GM19239 (cell line): Measurements from ENCODE around the gene DMAC2L.
A peak's percentile ranks its signal among the peaks of the same experiment; 100 is the strongest.
"Not testable (repeated sequence)": the region's sequence is repeated elsewhere in the genome, so short reads cannot be mapped to it uniquely, and the experiment has no call there.

Experiments used
- DNase-seq: peaks from one replicate; pipeline ENCODE4 v3.0.0; 2011; ENCODE audit warnings: low spot score; ENCODE audit not compliant: insufficient read length
- FAIRE-seq: peaks from 2 replicates; lab custom pipeline; 2011; peaks lifted over from hg19 to GRCh38; lab: Jason Lieb, UNC

DMAC2L gene

DNA sequence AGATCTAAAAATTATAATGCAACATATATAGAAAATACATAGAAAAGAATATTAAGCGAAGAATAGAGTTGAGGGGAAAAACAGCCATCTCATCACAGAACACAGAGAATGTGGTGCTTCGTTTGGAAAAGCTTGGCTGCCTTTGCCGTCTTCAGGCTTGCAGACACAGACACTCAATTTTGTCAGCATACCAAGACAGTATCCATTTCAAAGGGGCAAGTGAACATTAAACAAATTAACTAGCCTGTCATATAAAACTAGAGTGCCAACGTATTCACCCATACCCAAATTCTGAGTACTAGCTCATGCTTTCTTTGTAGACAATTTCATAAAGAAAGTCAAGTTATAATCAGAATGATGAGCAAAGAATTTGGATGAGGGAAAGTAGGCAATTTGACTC, 40.5 kb downstream of the DMAC2L start:
- no peak for DNase-seq
- no peak for FAIRE-seq

GRCh38 chr14:50353126-50353525, 41.0 kb downstream of the DMAC2L start:
- no peak for DNase-seq
- no peak for FAIRE-seq

- DNase-seq (no peak), FAIRE-seq (peak; percentile 66)
Measured at GRCh38 chr14:50354527-50354926, 42.4 kb downstream of the DMAC2L start.

GRCh38 chr14:50355692-50356091, 43.6 kb downstream of the DMAC2L start:
- DNase-seq (no peak), FAIRE-seq (no peak)

GRCh38 chr14:50356283-50356682, 44.2 kb downstream of the DMAC2L start:
- not testable (repeated sequence) for DNase-seq, FAIRE-seq

DNA sequence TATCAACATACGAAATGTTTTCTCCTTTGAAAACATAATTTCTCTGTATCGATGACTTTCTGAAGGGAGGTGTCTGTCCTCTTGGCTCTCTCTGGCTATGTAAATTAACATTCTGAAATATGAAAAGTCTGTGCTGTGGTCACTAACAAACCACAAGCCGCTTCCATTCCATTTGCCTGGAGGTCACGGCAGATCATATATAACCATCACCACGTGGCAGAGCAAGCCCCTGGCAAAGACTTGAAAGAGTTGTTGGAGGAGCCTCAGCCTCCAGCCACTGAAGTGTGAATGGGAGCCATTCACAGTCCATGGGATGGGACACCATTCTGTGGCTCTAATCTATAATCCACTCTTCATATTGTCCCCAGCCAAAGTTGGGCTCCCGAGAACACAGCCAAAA, 45.0 kb downstream of the DMAC2L start:
- DNase-seq (no peak), FAIRE-seq (no peak)

DNA sequence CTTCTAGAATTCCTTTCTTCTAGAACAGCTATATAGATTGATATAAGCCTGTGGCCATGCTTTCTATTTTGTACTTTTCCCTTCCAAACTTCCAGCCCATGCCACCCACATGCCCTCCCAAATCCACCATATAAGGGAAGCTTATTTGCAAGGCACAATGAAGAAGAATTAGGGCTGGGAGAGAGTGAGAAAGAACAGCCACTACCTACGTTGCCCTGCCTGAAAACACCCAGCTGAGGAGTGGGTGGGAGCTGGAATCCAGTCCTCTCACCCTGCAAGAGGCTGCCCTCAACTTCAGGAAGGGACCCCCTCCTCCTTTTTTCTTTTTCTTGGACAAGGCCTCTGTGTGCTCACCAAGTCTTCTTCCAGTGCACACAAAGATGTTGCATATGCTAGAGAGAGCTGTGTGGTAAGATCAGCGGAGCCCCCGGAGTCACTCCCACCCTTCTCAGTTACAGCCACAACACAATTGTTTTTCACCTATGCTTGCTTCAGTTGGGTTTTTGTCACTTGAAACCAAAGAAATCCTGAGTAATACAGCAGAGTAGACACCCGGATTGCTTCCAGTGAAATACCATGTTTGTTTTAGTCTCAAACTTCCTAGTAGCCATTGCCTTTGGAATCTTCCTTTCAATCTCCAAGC, 45.8 kb downstream of the DMAC2L start:
- DNase-seq, result no peak
- FAIRE-seq, result no peak

- FAIRE-seq (no peak), DNase-seq (no peak)
Measured at GRCh38 chr14:50359631-50360030, 47.5 kb downstream of the DMAC2L start.

- FAIRE-seq (no peak), DNase-seq (no peak)
Measured at GRCh38 chr14:50360093-50360492, 48.0 kb downstream of the DMAC2L start.

- DNase-seq (no peak), FAIRE-seq (no peak)
Measured at GRCh38 chr14:50360851-50361250, 48.7 kb downstream of the DMAC2L start.

- not testable (repeated sequence) for FAIRE-seq, DNase-seq
Measured at GRCh38 chr14:50361473-50362403, 49.6 kb downstream of the DMAC2L start.

DNA sequence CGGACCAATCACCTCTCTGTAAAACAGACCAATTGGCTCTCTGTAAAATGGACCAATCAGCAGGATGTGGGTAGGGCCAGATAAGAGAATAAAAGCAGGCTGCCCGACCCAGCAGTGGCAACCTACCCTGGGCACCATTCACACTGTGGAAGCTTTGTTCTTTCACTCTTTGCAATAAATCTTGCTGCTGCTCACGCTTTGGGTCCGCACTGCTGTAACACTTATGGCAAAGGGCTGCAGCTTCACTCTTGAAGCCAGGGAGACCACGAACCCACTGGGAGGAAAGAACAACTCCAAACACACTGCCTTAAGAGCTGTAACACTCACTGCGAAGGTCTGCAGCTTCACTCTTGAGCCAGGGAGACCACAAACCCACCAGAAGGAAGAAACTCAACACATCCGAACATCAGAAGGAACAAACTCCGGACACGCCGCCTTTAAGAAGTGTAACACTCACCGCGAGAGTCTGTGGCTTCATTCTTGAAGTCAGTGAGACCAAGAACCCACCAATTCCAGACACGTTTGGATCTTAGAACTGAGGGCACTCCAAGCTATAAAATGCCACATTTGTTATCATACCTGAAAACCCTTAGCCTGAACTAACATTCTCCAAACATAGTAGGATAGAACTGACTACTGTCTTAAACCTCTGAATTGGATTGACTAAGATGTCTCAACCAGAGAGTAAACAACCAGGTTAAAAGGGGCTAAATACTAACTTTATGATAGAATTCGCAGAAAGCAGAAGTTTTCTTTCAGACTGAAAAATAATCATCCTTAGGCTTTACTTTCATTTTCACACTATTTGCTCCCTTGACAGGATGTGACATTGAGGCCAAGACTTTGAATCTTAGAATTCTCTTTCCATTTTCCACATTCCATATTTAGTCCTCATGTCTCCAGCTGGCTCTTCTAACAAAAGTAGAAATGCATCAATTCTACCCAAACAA, 50.9 kb downstream of the DMAC2L start:
- peak; percentile 40 for FAIRE-seq

GRCh38 chr14:50363714-50364111, 51.6 kb downstream of the DMAC2L start:
- DNase-seq (peak; percentile 70), FAIRE-seq (peak; percentile 97)

More for the DNA sequence above, 50.9 kb downstream of the DMAC2L start:
- DNase-seq, result no peak

DNA sequence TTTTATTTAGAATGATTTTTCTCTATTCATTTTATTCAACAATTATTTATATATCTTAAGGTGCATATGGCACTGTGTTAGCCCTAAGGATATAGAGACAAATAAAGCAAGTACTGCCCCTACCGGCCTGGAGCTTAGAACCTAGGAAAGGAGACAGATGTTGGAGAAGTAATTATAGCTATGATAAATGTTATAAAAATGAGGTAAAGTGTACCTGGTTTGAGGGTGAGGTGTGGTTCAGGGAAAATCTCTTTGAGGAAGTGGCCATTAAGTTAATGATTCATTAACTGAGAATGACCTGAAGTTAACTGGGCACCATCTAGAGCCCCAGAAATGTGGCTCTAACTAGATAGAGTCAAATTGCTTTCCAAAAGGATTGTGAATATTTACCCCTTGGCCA, 52.7 kb downstream of the DMAC2L start:
- FAIRE-seq (peak; percentile 42), DNase-seq (no peak)

DNA sequence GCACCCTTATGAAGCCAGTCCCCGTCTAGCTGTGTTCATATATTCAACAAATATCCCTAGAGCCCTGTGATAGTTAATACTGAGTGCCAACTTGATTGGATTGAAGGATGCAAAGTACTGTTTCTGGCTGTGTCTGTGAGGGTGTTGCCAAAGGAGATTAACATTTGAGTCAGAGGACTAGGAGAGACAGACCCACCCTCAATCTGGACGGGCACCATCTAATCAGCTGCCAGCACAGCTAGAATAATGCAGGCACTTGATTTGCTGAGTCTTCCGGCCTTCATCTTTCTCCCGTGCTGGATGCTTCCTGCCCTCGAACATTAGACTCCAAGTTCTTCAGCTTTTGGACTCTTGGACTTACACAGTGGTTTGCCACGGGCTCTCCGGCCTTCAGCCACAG, 53.4 kb downstream of the DMAC2L start:
- not testable (repeated sequence) for DNase-seq, FAIRE-seq

DNA sequence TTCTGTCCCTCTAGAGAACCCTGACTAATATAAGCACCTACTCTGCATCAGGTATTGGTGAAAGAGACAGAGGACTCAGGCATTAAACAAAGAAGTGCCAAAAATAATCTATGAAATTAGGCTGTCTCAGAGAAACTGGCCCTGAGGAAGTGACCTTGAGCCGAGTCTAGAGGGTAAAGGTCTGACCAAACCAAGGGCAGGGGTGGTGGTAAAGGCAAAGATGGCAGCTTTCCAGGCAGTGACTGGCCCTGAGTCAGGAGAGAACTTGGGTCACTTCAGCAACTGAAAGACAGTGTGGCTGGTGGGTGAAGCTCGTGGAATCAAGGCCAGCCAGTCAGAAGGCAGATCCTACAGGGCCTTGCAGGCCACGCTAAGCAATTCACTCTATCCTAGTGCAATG, 54.0 kb downstream of the DMAC2L start:
- no peak for FAIRE-seq
- DNase-seq, result no peak

DNA sequence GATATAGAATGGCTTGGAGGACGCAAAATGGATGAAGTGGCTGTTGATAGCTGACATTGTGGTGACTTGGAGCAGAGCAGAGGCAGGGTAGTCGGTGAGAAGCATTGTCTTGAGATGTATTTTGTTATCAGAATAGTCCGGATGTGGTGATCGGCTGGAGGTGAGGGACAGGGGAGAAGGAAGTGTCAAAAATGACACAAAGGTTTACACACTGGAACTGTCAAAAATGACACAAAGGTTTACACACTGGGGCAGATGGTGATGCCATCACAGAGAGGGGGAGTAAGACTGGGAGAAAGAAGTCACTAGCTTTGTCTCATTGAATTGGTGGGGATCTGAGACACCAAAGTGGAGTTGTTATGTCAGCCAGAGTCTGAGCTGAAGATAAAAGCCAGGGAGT, 54.5 kb downstream of the DMAC2L start:
- FAIRE-seq (no peak), DNase-seq (no peak)

DNA sequence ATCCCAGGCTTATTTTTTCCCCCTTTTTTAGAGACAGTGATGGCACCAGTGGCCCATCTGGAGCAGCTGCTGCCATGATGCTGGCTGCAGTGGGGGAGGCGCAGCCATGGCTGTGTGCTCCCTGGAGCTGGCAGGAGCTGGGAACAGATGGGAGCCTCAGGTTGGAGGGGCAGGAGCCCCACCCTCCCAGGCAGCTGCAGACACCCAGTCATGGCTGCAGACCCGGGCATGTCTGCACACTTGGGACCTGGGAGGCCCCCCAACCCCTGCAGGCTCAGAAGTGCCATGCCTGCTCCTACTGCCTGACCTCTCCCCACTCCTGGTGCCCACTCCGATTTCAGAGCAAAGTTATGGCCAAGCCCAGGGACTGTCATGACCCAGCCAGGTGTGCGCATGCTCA, 59.4 kb downstream of the DMAC2L start:
- FAIRE-seq (no peak), DNase-seq (no peak)

GRCh38 chr14:50373959-50374358, 61.8 kb downstream of the DMAC2L start:
- FAIRE-seq (no peak), DNase-seq (no peak)

DNA sequence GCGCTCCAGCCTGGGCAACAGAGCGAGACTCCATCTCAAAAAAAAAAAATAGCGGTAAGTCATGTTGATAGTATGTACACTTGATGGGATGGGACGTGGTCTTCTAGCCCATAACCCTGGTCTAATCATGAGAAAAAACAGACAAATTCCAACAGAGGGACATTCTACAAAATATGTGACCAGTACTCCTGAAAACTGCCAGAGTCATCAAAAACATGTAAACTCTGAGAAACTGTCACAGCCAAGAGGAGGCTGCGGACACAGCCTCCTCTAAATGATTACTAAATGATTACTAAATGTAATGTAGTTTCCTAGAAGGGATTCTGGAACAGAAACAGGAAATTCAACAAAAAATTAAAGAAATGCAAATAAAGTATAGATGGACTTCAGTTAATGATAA, 63.6 kb downstream of the DMAC2L start:
- FAIRE-seq, result no peak
- no peak for DNase-seq
